PC-9 (cell line): ENCODE results near the gene RSPH4A. TPM values are rescaled to one million over a fixed set of nuclear protein-coding genes. Genes with fewer than 3 reads are reported as not detected.

Experiments used
- BruUV-seq: library from RNA; stranded (reverse); fragments of 400-500 nt; replicated peaks from 2 replicates; lab custom pipeline; 2021; lab: Mats Ljungman, UMichigan
- CTCF ChIA-PET: fragments of 300-600 bp; sonication (Branson Sonifier 250); formaldehyde crosslinking; loops from one replicate; lab custom pipeline; 2022; ENCODE audit warnings: antibody characterized with exemption; lab: Charles Lee
- POLR2A ChIA-PET: fragments of 300-600 bp; sonication (Branson Sonifier 250); formaldehyde crosslinking; loops from one replicate; lab custom pipeline; 2022; ENCODE audit warnings: antibody characterized with exemption; ENCODE audit not compliant: unreplicated experiment; lab: Charles Lee
- DNase-seq, 2 experiments: peaks; one replicate each; pipeline versions ENCODE4 v3.0.0 to v3.0.0-alpha.2; 2015 to 2022; ENCODE audit warnings: mixed read lengths in 1 of 2
- H2AFZ ChIP-seq: fragments of 200-600 bp; sonication (generic); 2 replicates; pipeline ENCODE4 v1.8.1; 2017; ENCODE audit warnings: antibody characterized with exemption
- H3F3A ChIP-seq: fragments of 200-600 bp; sonication (generic); 2 replicates; pipeline ENCODE4 v1.8.1; 2017; ENCODE audit warnings: antibody characterized with exemption, mild to moderate bottlenecking, low read depth; ENCODE audit not compliant: insufficient read depth
- H3K27ac ChIP-seq: fragments of 200-600 bp; sonication (generic); 2 replicates; pipeline ENCODE4 v1.6.1; 2016; ENCODE audit warnings: mixed run types
- H3K27me3 ChIP-seq: fragments of 200-600 bp; sonication (generic); 2 replicates; pipeline ENCODE4 v1.6.1; 2016; ENCODE audit warnings: low read depth, mixed run types; ENCODE audit not compliant: insufficient read depth
- H3K36me3 ChIP-seq: fragments of 200-600 bp; sonication (generic); 2 replicates; pipeline ENCODE4 v1.6.1; 2016; ENCODE audit warnings: low read depth, mixed run types
- H3K4me1 ChIP-seq: fragments of 200-600 bp; sonication (generic); replicated peaks from 2 replicates; pipeline ENCODE4 v1.6.1; 2016; ENCODE audit warnings: mixed run types; ENCODE audit not compliant: insufficient read depth
- H3K4me2 ChIP-seq: fragments of 200-600 bp; sonication (generic); 2 replicates; pipeline ENCODE4 v1.6.1; 2017; ENCODE audit warnings: mixed run types
- H3K4me3 ChIP-seq: fragments of 200-600 bp; sonication (generic); 2 replicates; pipeline ENCODE4 v1.6.1; 2016; ENCODE audit warnings: mixed run types
- H3K79me2 ChIP-seq: fragments of 200-600 bp; sonication (generic); 2 replicates; pipeline ENCODE4 v1.6.1; 2017; ENCODE audit warnings: low read depth, mixed run types
- H3K9me2 ChIP-seq: fragments of 200-600 bp; sonication (generic); 2 replicates; pipeline ENCODE4 v1.8.1; 2017; ENCODE audit warnings: mild to moderate bottlenecking; ENCODE audit not compliant: insufficient read depth
- H3K9me3 ChIP-seq: fragments of 200-600 bp; sonication (generic); 2 replicates; pipeline ENCODE4 v1.8.1; 2016; ENCODE audit warnings: low read depth; ENCODE audit not compliant: insufficient read depth
- H4K20me1 ChIP-seq: fragments of 200-600 bp; sonication (generic); 2 replicates; pipeline ENCODE4 v1.8.1; 2017; ENCODE audit not compliant: insufficient read depth
- EZH2 ChIP-seq: fragments of 200-600 bp; sonication (generic); IDR thresholded peaks from 2 replicates; pipeline ENCODE4 v1.8.0; 2017; ENCODE audit warnings: antibody characterized with exemption, low read depth
- intact Hi-C: fragments of 100-400 bp; cut with micrococcal nuclease; formaldehyde crosslinking; loops from one replicate; pipeline ENCODE4 v1.10.0; 2022; ENCODE audit not compliant: unreplicated experiment
- total RNA-seq: library from RNA; stranded (reverse); gene quantifications from 2 replicates; pipeline ENCODE4 v1.2.3, GENCODE V29; 2021
- TF ChIP-seq, protein P1 (sequence below): fragments of 200-600 bp; sonication (generic); conservative IDR thresholded peaks from 2 replicates; pipeline ENCODE4 v1.6.1; 2017; ENCODE audit warnings: mixed run types, antibody characterized with exemption, mild to moderate bottlenecking, moderate library complexity

RSPH4A gene
- total RNA-seq, 1 experiment from 2014 or later, result 0.24 TPM

DNA sequence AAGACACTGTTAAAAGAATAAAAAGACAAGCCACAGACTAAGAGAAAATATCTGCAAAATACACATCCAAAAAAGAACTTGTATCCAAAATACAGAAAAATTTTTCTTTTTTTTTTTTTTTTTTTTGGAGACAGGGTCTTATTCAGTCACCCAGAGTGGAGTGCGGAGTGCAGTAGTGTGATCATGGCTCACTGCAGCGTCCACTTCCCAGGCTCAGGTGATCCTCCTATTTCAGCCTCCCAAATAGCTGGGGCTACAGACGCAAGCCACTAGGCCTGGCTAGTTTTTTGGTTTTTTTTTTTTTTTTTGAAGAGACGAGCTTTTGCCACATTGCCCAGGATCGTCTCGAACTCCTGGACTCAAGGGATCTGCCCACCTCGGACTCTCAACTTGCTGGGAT is 49.2 kb downstream of the RSPH4A start:
- CTCF ChIA-PET, result interaction anchor here (0.6 kb wide), 2 partner anchors 13 to 469 kb away, joined by 3 read pairs; no protein-coding TSS in a partner anchor
- POLR2A ChIA-PET, result interaction anchor here (0.7 kb wide), 1 partner anchor 817 kb away, joined by 3 read pairs; the partner anchor contains the start of gene DCBLD1

DNA sequence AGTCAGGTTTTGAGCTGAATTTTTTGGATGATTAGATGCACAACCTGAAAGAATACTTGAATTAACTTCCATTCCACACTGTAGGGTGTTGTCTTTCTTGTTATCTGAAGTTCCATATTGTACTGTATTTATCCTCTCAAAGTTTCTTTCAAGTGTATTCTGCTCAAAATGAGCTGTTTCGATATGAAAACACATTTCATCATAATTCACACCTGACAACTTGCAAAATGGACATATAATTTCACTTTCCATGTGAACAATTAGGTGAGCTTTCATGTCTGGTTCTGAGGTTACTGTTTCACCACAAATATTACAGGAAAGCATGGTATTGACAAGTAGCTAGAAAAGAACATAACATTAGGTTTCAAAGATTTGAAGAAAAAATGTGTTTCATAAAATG is 50.6 kb downstream of the RSPH4A start:
- peak overlapping the region; percentile 79; the same call in 1 of the 2 replicates for H3K4me3 ChIP-seq
- H3K79me2 ChIP-seq, result peaks cover 65% of the 10 kb centered on the region
- CTCF ChIA-PET, result no interaction called here
- no peak for DNase-seq
- no peak for TF ChIP-seq EZH2
- H3K4me2 ChIP-seq, result peak overlapping the region; percentile 92
- no peaks in the 10 kb centered on the region for H3K9me2 ChIP-seq
- no peaks in the 10 kb centered on the region for H3K27me3 ChIP-seq
- intact Hi-C loops, result no loop called here
- H4K20me1 ChIP-seq, result peaks cover 11% of the 10 kb centered on the region; the same call in 1 of the 2 replicates
- no peak overlapping the region for H3K27ac ChIP-seq
- no peaks in the 10 kb centered on the region; the same call in 1 of the 2 replicates for H3F3A ChIP-seq
- H3K9me3 ChIP-seq, result no peaks in the 10 kb centered on the region
- no peak overlapping the region for H2AFZ ChIP-seq
- peaks cover 31% of the 10 kb centered on the region for H3K4me1 ChIP-seq
- BruUV-seq, result no TSS peak
- POLR2A ChIA-PET, result no interaction called here
- H3K36me3 ChIP-seq, result peaks cover 6% of the 10 kb centered on the region; the same call in 1 of the 2 replicates

More for the DNA sequence above, 49.2 kb downstream of the RSPH4A start:
- Histone ChIP-seq H3K79me2 (peaks cover 74% of the 10 kb centered on the region), H3K4me3 (peak overlapping the region; percentile 79; the same call in 1 of the 2 replicates), H3K27me3 (no peaks in the 10 kb centered on the region), H3K36me3 (peaks cover 6% of the 10 kb centered on the region; the same call in 1 of the 2 replicates), H3K4me1 (peaks cover 31% of the 10 kb centered on the region), H2AFZ (no peak overlapping the region), H3K9me2 (no peaks in the 10 kb centered on the region), H3K4me2 (peak overlapping the region; percentile 92), H4K20me1 (peaks cover 11% of the 10 kb centered on the region; the same call in 1 of the 2 replicates), H3K27ac (no peak overlapping the region), H3K9me3 (no peaks in the 10 kb centered on the region), H3F3A (no peaks in the 10 kb centered on the region; the same call in 1 of the 2 replicates)
- DNase-seq, result no peak
- BruUV-seq, result no TSS peak
- TF ChIP-seq, protein P1, sequence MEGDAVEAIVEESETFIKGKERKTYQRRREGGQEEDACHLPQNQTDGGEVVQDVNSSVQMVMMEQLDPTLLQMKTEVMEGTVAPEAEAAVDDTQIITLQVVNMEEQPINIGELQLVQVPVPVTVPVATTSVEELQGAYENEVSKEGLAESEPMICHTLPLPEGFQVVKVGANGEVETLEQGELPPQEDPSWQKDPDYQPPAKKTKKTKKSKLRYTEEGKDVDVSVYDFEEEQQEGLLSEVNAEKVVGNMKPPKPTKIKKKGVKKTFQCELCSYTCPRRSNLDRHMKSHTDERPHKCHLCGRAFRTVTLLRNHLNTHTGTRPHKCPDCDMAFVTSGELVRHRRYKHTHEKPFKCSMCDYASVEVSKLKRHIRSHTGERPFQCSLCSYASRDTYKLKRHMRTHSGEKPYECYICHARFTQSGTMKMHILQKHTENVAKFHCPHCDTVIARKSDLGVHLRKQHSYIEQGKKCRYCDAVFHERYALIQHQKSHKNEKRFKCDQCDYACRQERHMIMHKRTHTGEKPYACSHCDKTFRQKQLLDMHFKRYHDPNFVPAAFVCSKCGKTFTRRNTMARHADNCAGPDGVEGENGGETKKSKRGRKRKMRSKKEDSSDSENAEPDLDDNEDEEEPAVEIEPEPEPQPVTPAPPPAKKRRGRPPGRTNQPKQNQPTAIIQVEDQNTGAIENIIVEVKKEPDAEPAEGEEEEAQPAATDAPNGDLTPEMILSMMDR, result no peak
- no peak for TF ChIP-seq EZH2
- intact Hi-C loops, result no loop called here

DNA sequence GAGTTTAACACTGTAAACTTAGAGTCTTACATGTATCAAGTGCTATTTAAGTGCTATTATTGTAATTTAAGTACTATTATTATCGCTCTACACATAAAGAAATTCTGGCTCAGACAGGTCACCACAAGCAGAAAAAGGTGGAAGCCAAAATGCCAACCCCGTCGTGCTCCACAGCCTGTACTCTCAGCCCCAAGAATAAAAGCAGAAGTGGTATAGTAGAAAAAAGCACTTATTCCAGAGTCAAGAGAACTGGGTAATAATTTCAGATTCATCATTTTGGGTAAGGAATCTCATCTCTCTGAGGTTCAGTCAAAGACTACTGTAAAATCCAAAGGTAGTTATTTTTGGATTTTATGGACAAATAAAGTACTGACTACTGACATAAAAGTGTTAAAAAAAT is 51.3 kb downstream of the RSPH4A start:
- H3K36me3 ChIP-seq, result peaks cover 6% of the 10 kb centered on the region; the same call in 1 of the 2 replicates
- ChIA-PET POLR2A (interaction anchor here (0.6 kb wide), 1 partner anchor 97 kb away, joined by 4 read pairs; the partner anchor contains the start of gene RWDD1), CTCF (no interaction called here)
- peak overlapping the region; percentile 70; the same call in 1 of the 2 replicates for H3K27ac ChIP-seq
- no peak for DNase-seq
- H3K79me2 ChIP-seq, result peaks cover 57% of the 10 kb centered on the region
- peak overlapping the region; percentile 79 for H3K4me3 ChIP-seq
- no peaks in the 10 kb centered on the region for H3K9me3 ChIP-seq
- H3K4me1 ChIP-seq, result peaks cover 31% of the 10 kb centered on the region
- intact Hi-C loops, result no loop called here
- no peak for TF ChIP-seq EZH2
- TF ChIP-seq, protein P1, result no peak
- H4K20me1 ChIP-seq, result peaks cover 8% of the 10 kb centered on the region; the same call in 1 of the 2 replicates
- BruUV-seq, result no TSS peak
- H2AFZ ChIP-seq, result peak overlapping the region; percentile 97
- H3F3A ChIP-seq, result no peaks in the 10 kb centered on the region; the same call in 1 of the 2 replicates
- no peaks in the 10 kb centered on the region for H3K9me2 ChIP-seq
- H3K27me3 ChIP-seq, result no peaks in the 10 kb centered on the region
- H3K4me2 ChIP-seq, result peak overlapping the region; percentile 92
